ENCODE results near the gene TXN2. TPM values are rescaled to one million over a fixed set of nuclear protein-coding genes. Genes with fewer than 3 reads are reported as not detected.

The TXN2 gene
- total and polyA plus RNA-seq, 2 donors (not counting 1 experiment from before 2014, with no cell fraction given), result 39.6 to 54.6 TPM

DNA sequence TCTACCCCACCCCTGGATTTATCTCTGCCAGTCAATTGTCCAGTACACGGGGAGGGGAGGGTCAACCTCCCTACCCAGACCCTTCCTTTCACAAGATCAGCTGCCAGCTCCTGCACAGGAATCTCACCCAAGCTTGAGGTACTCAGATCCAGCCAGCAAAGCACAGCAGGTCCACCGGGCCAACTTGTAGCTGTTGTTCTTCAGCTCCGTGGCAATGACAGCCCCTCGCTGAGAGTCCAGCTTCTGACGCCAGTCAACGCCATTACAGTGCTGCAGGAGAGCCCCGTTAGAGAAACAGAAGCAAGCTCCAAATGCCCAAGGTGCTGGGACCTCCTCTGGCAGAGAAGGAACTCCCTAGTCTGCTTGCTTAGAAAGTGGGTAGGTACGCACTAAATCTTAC lies 30.9 kb upstream of the TXN2 start:
- ATAC-seq (ENCODE audit: low read depth) (no peak), DNase-seq (no peak)
- ChIA-PET CTCF (interaction anchor here (3.1 kb wide), 1 partner anchor 16 kb away, joined by 11 read pairs; no protein-coding TSS in a partner anchor), POLR2A (no interaction called here)
- no peaks in the 10 kb centered on the region for H3K27me3 Mint-ChIP-seq
- no peak overlapping the region for H3K4me3 ChIP-seq (ENCODE audit: control extremely low read depth in 1 of 5, extremely low read depth in 1 of 5, insufficient read depth in 1 of 5, low read depth in 2 of 5, low read length in 4 of 5)
- no peak overlapping the region for H3K4me3 Mint-ChIP-seq
- H4K20me1 ChIP-seq (ENCODE audit: control insufficient read depth, insufficient read depth, low read length, poor library complexity, severe bottlenecking), result peaks cover 21% of the 10 kb centered on the region
- peaks cover 8 to 72% of the 10 kb centered on the region in 2 experiments for H3K36me3 ChIP-seq (replicated peaks in 1 of 2; ENCODE audit: control extremely low read depth in 1 of 2, control insufficient read depth in 1 of 2, extremely low read depth in 1 of 2, insufficient read depth in 2 of 2, low read length in 1 of 2)
- peaks cover 1 to 4% of the 10 kb centered on the region in 2 donors for H3K4me1 ChIP-seq (ENCODE audit: control insufficient read depth in 2 of 2, insufficient read depth in 2 of 2, low read length in 2 of 2)
- H3K4me2 ChIP-seq (replicated peaks; ENCODE audit: low read depth, low read length, poor library complexity, severe bottlenecking), result no peak overlapping the region
- no peaks in the 10 kb centered on the region for H3K9me3 ChIP-seq (ENCODE audit: control extremely low read depth in 1 of 3, control insufficient read depth in 2 of 3, insufficient read depth in 1 of 3, low read length in 2 of 3)
- intact Hi-C loops (cut with micrococcal nuclease), result no loop called here
- over 99% methylated on average over 7 of the region's 8 CpGs for WGBS (ENCODE audit: insufficient coverage)
- no peak overlapping the region for H2AFZ ChIP-seq (ENCODE audit: insufficient read depth, low read depth, low read length, poor library complexity, severe bottlenecking)
- no peak overlapping the region for H3K27ac ChIP-seq (ENCODE audit: low read length in 2 of 2)
- peaks cover 7% of the 10 kb centered on the region for H3K4me1 Mint-ChIP-seq
- no peaks in the 10 kb centered on the region for H3K9me3 Mint-ChIP-seq (ENCODE audit: insufficient read depth)
- no peak overlapping the region for H3K9ac ChIP-seq (ENCODE audit: low read length)
- no peaks in the 10 kb centered on the region for H3K27me3 ChIP-seq (replicated peaks in 1 of 4; ENCODE audit: control extremely low read depth in 1 of 4, control insufficient read depth in 3 of 4, insufficient read depth in 4 of 4, low read length in 3 of 4)
- TF ChIP-seq, protein P1, sequence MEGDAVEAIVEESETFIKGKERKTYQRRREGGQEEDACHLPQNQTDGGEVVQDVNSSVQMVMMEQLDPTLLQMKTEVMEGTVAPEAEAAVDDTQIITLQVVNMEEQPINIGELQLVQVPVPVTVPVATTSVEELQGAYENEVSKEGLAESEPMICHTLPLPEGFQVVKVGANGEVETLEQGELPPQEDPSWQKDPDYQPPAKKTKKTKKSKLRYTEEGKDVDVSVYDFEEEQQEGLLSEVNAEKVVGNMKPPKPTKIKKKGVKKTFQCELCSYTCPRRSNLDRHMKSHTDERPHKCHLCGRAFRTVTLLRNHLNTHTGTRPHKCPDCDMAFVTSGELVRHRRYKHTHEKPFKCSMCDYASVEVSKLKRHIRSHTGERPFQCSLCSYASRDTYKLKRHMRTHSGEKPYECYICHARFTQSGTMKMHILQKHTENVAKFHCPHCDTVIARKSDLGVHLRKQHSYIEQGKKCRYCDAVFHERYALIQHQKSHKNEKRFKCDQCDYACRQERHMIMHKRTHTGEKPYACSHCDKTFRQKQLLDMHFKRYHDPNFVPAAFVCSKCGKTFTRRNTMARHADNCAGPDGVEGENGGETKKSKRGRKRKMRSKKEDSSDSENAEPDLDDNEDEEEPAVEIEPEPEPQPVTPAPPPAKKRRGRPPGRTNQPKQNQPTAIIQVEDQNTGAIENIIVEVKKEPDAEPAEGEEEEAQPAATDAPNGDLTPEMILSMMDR (IDR thresholded peaks at IDR 0.05), result no peak
- TF ChIP-seq EZH2 (IDR thresholded peaks at IDR 0.05; ENCODE audit: borderline replicate concordance, insufficient read depth, low read depth, low read length, poor library complexity, severe bottlenecking), result no peak
- H3K27ac Mint-ChIP-seq, result no peak overlapping the region
- no peaks in the 10 kb centered on the region for H3K79me2 ChIP-seq (ENCODE audit: control insufficient read depth, insufficient read depth, low read length)

DNA sequence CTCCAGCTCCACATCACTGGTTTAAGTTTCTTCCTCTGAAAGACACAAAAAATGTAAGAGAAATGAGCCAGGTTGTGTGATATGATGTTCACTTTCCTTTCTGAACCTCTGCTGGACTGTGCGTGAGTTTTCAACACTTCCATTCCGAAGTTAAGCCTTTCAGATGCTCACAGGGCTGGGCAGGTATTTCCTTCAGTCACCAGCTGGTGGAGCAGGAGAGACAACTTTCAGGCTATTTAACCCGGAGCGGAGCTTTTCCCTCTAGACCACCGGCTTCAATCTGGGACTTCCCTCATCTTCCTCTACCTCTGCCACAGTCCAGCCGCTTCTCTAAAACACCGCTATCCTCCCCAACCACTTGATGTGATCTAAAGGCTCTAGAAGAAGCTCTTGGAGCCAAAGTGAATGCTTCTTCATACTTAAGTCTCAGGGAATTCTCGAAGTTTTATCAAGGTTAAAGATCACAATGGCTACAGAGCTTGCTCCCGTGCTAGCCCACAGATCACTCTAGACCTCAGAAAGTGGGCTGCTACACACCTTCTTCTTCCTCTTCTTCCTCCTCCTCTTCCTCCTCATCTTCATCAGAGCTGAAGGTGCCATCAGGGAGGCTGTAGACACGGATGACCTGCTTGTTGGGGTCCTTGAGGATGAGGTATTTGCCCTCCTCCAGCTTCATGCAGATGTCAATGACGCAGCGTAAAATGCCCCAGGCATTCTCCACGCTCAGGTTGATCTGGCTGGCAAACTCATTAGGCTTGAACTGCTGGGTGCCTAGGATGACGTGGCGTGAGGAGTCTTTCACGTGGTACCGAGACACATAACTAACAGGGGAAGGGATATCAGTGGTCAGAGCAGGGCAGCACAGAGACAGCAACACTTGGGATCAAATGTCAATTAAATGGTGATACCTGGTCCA lies 29.8 kb upstream of the TXN2 start:
- Histone ChIP-seq H3K36me3 (replicated peaks in 1 of 2; ENCODE audit: control extremely low read depth in 1 of 2, control insufficient read depth in 1 of 2, extremely low read depth in 1 of 2, insufficient read depth in 2 of 2, low read length in 1 of 2) (peaks cover 8 to 61% of the 10 kb centered on the region in 2 experiments), H3K79me2 (ENCODE audit: control insufficient read depth, insufficient read depth, low read length) (no peaks in the 10 kb centered on the region), H4K20me1 (ENCODE audit: control insufficient read depth, insufficient read depth, low read length, poor library complexity, severe bottlenecking) (peaks cover 12% of the 10 kb centered on the region), H3K27me3 (replicated peaks in 1 of 4; ENCODE audit: control extremely low read depth in 1 of 4, control insufficient read depth in 3 of 4, insufficient read depth in 4 of 4, low read length in 3 of 4) (no peaks in the 10 kb centered on the region), H3K9ac (ENCODE audit: low read length) (no peak overlapping the region), H3K4me3 (ENCODE audit: control extremely low read depth in 1 of 5, extremely low read depth in 1 of 5, insufficient read depth in 1 of 5, low read depth in 2 of 5, low read length in 4 of 5) (no peak overlapping the region), H3K4me1 (ENCODE audit: control insufficient read depth in 2 of 2, insufficient read depth in 2 of 2, low read length in 2 of 2) (peaks cover 8 to 12% of the 10 kb centered on the region in 2 donors), H2AFZ (ENCODE audit: insufficient read depth, low read depth, low read length, poor library complexity, severe bottlenecking) (no peak overlapping the region), H3K9me3 (ENCODE audit: control extremely low read depth in 1 of 3, control insufficient read depth in 2 of 3, insufficient read depth in 1 of 3, low read length in 2 of 3) (peaks cover 0 to 4% (median 0%) of the 10 kb centered on the region in 3 donors), H3K4me2 (replicated peaks; ENCODE audit: low read depth, low read length, poor library complexity, severe bottlenecking) (no peak overlapping the region), H3K27ac (ENCODE audit: low read length in 2 of 2) (peak overlapping the region in 1 of 2 donors; percentile 11)
- 74% methylated on average over 15 of the region's 17 CpGs for WGBS (ENCODE audit: insufficient coverage)
- ChIA-PET POLR2A (interaction anchor here (0.7 to 1.6 kb wide), 2 partner anchors 13 to 29 kb away, joined by 3 to 6 read pairs; partner anchors contain the start of gene TXN2), CTCF (interaction anchor here (0.5 to 3.2 kb wide), 15 partner anchors 9 to 1049 kb away, joined by 3 to 20 read pairs (median 4); partner anchors contain the start of gene CDC42EP1)
- Mint-ChIP-seq H3K4me3 (no peak overlapping the region), H3K4me1 (peaks cover 11% of the 10 kb centered on the region), H3K27ac (peak overlapping the region; percentile 39), H3K9me3 (ENCODE audit: insufficient read depth) (no peaks in the 10 kb centered on the region), H3K27me3 (no peaks in the 10 kb centered on the region)
- intact Hi-C loops (cut with micrococcal nuclease), result no loop called here
- TF ChIP-seq, protein P1 (IDR thresholded peaks at IDR 0.05), result peak; percentile 57
- no peak for TF ChIP-seq EZH2 (IDR thresholded peaks at IDR 0.05; ENCODE audit: borderline replicate concordance, insufficient read depth, low read depth, low read length, poor library complexity, severe bottlenecking)
- no peak for ATAC-seq (ENCODE audit: low read depth)
- DNase-seq, result peak; percentile 61

Data from B cell (primary cell).